Effector memory CD4-positive, alpha-beta T cell (primary cell): ENCODE data around the gene CTCFL.

Experiments
- DNase-seq, 3 donors: peaks; one replicate each; pipeline ENCODE4 v3.0.0-alpha.2; 2020
- H3K27ac ChIP-seq: 2 replicates; pipeline ENCODE4 v1.7.0; 2013; ENCODE audit warnings: mild to moderate bottlenecking, low read length, moderate library complexity; ENCODE audit not compliant: insufficient read depth, poor library complexity, severe bottlenecking
- H3K27me3 ChIP-seq: replicated peaks from 2 replicates; pipeline ENCODE4 v1.7.0; 2013; ENCODE audit warnings: mild to moderate bottlenecking, low read length; ENCODE audit not compliant: insufficient read depth, control insufficient read depth, poor library complexity, severe bottlenecking
- H3K36me3 ChIP-seq: 2 replicates; pipeline ENCODE4 v1.7.0; 2013; ENCODE audit warnings: mild to moderate bottlenecking, low read length, moderate library complexity; ENCODE audit not compliant: control insufficient read depth, insufficient read depth
- H3K4me1 ChIP-seq: 2 replicates; pipeline ENCODE4 v1.7.0; 2013; ENCODE audit warnings: low read length, mild to moderate bottlenecking; ENCODE audit not compliant: control insufficient read depth, insufficient read depth, poor library complexity, severe bottlenecking
- H3K4me3 ChIP-seq: 2 replicates; pipeline ENCODE4 v1.7.0; 2013; ENCODE audit warnings: low read length, low read depth, mild to moderate bottlenecking; ENCODE audit not compliant: insufficient read depth, poor library complexity, severe bottlenecking
- H3K9me3 ChIP-seq: 2 replicates; pipeline ENCODE4 v1.7.0; 2013; ENCODE audit warnings: mild to moderate bottlenecking, low read length, moderate library complexity; ENCODE audit not compliant: control insufficient read depth

Gene CTCFL

GRCh38 chr20:57535297-57535696 lies 10.4 kb upstream of the CTCFL start:
- Histone ChIP-seq H3K36me3 (no peaks in the 10 kb centered on the region), H3K27me3 (no peaks in the 10 kb centered on the region), H3K27ac (no peak overlapping the region), H3K4me1 (no peaks in the 10 kb centered on the region), H3K4me3 (no peak overlapping the region), H3K9me3 (no peaks in the 10 kb centered on the region)
- no peak for DNase-seq

- Histone ChIP-seq H3K4me3 (no peak overlapping the region), H3K27ac (no peak overlapping the region), H3K27me3 (no peaks in the 10 kb centered on the region), H3K4me1 (no peaks in the 10 kb centered on the region), H3K36me3 (no peaks in the 10 kb centered on the region), H3K9me3 (no peaks in the 10 kb centered on the region)
- DNase-seq = no peak
Measured at GRCh38 chr20:57532104-57532503, 7.2 kb upstream of the CTCFL start.

GRCh38 chr20:57530327-57530981 lies 5.5 kb upstream of the CTCFL start:
- H3K4me1 ChIP-seq = no peaks in the 10 kb centered on the region
- no peak for DNase-seq
- H3K9me3 ChIP-seq = no peaks in the 10 kb centered on the region
- no peaks in the 10 kb centered on the region for H3K36me3 ChIP-seq
- H3K4me3 ChIP-seq = no peak overlapping the region
- H3K27me3 ChIP-seq = no peaks in the 10 kb centered on the region
- no peak overlapping the region for H3K27ac ChIP-seq

GRCh38 chr20:57529810-57530209 lies 4.9 kb upstream of the CTCFL start:
- Histone ChIP-seq H3K36me3 (no peaks in the 10 kb centered on the region), H3K4me1 (no peaks in the 10 kb centered on the region), H3K27me3 (no peaks in the 10 kb centered on the region), H3K9me3 (no peaks in the 10 kb centered on the region), H3K27ac (no peak overlapping the region), H3K4me3 (no peak overlapping the region)
- no peak for DNase-seq

- no peak for DNase-seq
- no peaks in the 10 kb centered on the region for H3K36me3 ChIP-seq
- H3K27ac ChIP-seq = no peak overlapping the region
- H3K4me1 ChIP-seq = no peaks in the 10 kb centered on the region
- no peak overlapping the region for H3K4me3 ChIP-seq
- no peaks in the 10 kb centered on the region for H3K9me3 ChIP-seq
- H3K27me3 ChIP-seq = no peaks in the 10 kb centered on the region
Measured at GRCh38 chr20:57529160-57529585, 4.2 kb upstream of the CTCFL start.

- H3K9me3 ChIP-seq = no peaks in the 10 kb centered on the region
- H3K27ac ChIP-seq = no peak overlapping the region
- no peaks in the 10 kb centered on the region for H3K27me3 ChIP-seq
- no peaks in the 10 kb centered on the region for H3K36me3 ChIP-seq
- no peak overlapping the region for H3K4me3 ChIP-seq
- no peak for DNase-seq
- H3K4me1 ChIP-seq = no peaks in the 10 kb centered on the region
Measured at GRCh38 chr20:57528148-57528547, 3.2 kb upstream of the CTCFL start.

GRCh38 chr20:57527728-57528127 lies 2.8 kb upstream of the CTCFL start:
- Histone ChIP-seq H3K4me3 (no peak overlapping the region), H3K27me3 (no peaks in the 10 kb centered on the region), H3K4me1 (no peaks in the 10 kb centered on the region), H3K36me3 (no peaks in the 10 kb centered on the region), H3K9me3 (no peaks in the 10 kb centered on the region), H3K27ac (no peak overlapping the region)
- no peak for DNase-seq

- Histone ChIP-seq H3K27me3 (no peaks in the 10 kb centered on the region), H3K27ac (no peak overlapping the region), H3K9me3 (no peaks in the 10 kb centered on the region), H3K4me3 (no peak overlapping the region), H3K36me3 (no peaks in the 10 kb centered on the region), H3K4me1 (no peaks in the 10 kb centered on the region)
- DNase-seq = no peak
Measured at GRCh38 chr20:57526885-57527460, 2.0 kb upstream of the CTCFL start.

- H3K27ac ChIP-seq = no peak overlapping the region
Measured at GRCh38 chr20:57526087-57526884, 1.3 kb upstream of the CTCFL start.

More at GRCh38 chr20:57526087-57526884, 1.3 kb upstream of the CTCFL start:
- H3K27me3 ChIP-seq = no peaks in the 10 kb centered on the region
- H3K4me3 ChIP-seq = no peak overlapping the region
- no peaks in the 10 kb centered on the region for H3K4me1 ChIP-seq
- no peaks in the 10 kb centered on the region for H3K9me3 ChIP-seq
- DNase-seq = no peak
- H3K36me3 ChIP-seq = no peaks in the 10 kb centered on the region
